SK-N-MC (cell line): ENCODE results near the gene CTNND2.

Source experiments
- DNase-seq: peaks from one replicate; pipeline ENCODE4 v3.0.0-alpha.2; 2011; ENCODE audit warnings: low read depth, low spot score
- H3K27ac ChIP-seq: fragments of 200-600 bp; sonication (generic); 2 replicates; pipeline ENCODE4 v1.5.1; 2016; ENCODE audit warnings: mixed run types
- H3K36me3 ChIP-seq: fragments of 200-600 bp; sonication (generic); 2 replicates; pipeline ENCODE4 v1.6.1; 2017; ENCODE audit warnings: antibody characterized with exemption, low read length, mixed read lengths; ENCODE audit not compliant: insufficient read depth
- H3K4me3 ChIP-seq: fragments of 200-600 bp; sonication (generic); 2 replicates; pipeline ENCODE4 v1.5.1; 2016
- H3K9ac ChIP-seq: fragments of 200-600 bp; sonication (generic); 2 replicates; pipeline ENCODE4 v1.8.0; 2017; ENCODE audit warnings: mixed run types, mixed read lengths; ENCODE audit not compliant: insufficient read length
- H3K9me3 ChIP-seq: fragments of 200-600 bp; sonication (generic); 2 replicates; pipeline ENCODE4 v1.6.1; 2017; ENCODE audit warnings: low read depth, mild to moderate bottlenecking, antibody characterized with exemption, low read length, moderate library complexity, mixed read lengths
- EZH2 ChIP-seq: fragments of 200-600 bp; sonication (generic); IDR thresholded peaks from one replicate; pipeline ENCODE4 v1.6.1; 2017; ENCODE audit warnings: antibody characterized with exemption
- FOXP2 ChIP-seq: optimal IDR thresholded peaks from 2 replicates; pipeline ENCODE3; 2011; ENCODE audit warnings: mild to moderate bottlenecking, moderate library complexity; ENCODE audit not compliant: insufficient read depth; ENCODE audit errors: extremely low read length, control extremely low read depth
- POLR2AphosphoS5 ChIP-seq: IDR thresholded peaks from 2 replicates; pipeline ENCODE4 v1.6.1; 2012; ENCODE audit warnings: mild to moderate bottlenecking, low read depth, low read length, borderline replicate concordance

Gene CTNND2

GRCh38 chr5:11733840-11734192 lies 170.4 kb downstream of the CTNND2 start:
- TF ChIP-seq EZH2 (no peak), POLR2AphosphoS5 (no peak), FOXP2 (no peak)
- Histone ChIP-seq H3K9me3 (no peaks in the 10 kb centered on the region), H3K36me3 (no peaks in the 10 kb centered on the region), H3K9ac (no peak overlapping the region), H3K27ac (no peak overlapping the region), H3K4me3 (no peak overlapping the region)
- no peak for DNase-seq

GRCh38 chr5:11733185-11733839 lies 170.9 kb downstream of the CTNND2 start:
- TF ChIP-seq POLR2AphosphoS5 (no peak), EZH2 (no peak)
- Histone ChIP-seq H3K9ac (no peak overlapping the region), H3K36me3 (no peaks in the 10 kb centered on the region), H3K27ac (no peak overlapping the region), H3K4me3 (no peak overlapping the region), H3K9me3 (no peaks in the 10 kb centered on the region)
- DNase-seq = no peak

GRCh38 chr5:11724940-11725339 lies 179.3 kb downstream of the CTNND2 start:
- no peak overlapping the region for H3K9ac ChIP-seq
- TF ChIP-seq POLR2AphosphoS5 = no peak
- no peak for TF ChIP-seq EZH2
- TF ChIP-seq FOXP2 = no peak
- DNase-seq = no peak
- no peak overlapping the region for H3K27ac ChIP-seq
- no peaks in the 10 kb centered on the region for H3K36me3 ChIP-seq
- H3K9me3 ChIP-seq = no peaks in the 10 kb centered on the region; the same call in 1 of the 2 replicates
- no peak overlapping the region for H3K4me3 ChIP-seq

GRCh38 chr5:11719888-11720481 lies 184.3 kb downstream of the CTNND2 start:
- no peak overlapping the region for H3K27ac ChIP-seq
- H3K36me3 ChIP-seq = no peaks in the 10 kb centered on the region
- TF ChIP-seq EZH2 (no peak), POLR2AphosphoS5 (no peak), FOXP2 (no peak)
- H3K4me3 ChIP-seq = no peak overlapping the region
- H3K9me3 ChIP-seq = no peaks in the 10 kb centered on the region; the same call in 1 of the 2 replicates
- DNase-seq = peak; percentile 47
- H3K9ac ChIP-seq = no peak overlapping the region

- Histone ChIP-seq H3K27ac (no peak overlapping the region), H3K9ac (no peak overlapping the region), H3K9me3 (no peaks in the 10 kb centered on the region), H3K4me3 (no peak overlapping the region), H3K36me3 (no peaks in the 10 kb centered on the region)
- no peak for TF ChIP-seq POLR2AphosphoS5
- TF ChIP-seq EZH2 = no peak
- no peak for TF ChIP-seq FOXP2
- no peak for DNase-seq
Measured at GRCh38 chr5:11715461-11716196, 188.6 kb downstream of the CTNND2 start.

GRCh38 chr5:11711932-11712331 lies 192.3 kb downstream of the CTNND2 start:
- TF ChIP-seq EZH2 (no peak), POLR2AphosphoS5 (no peak), FOXP2 (no peak)
- Histone ChIP-seq H3K9ac (no peak overlapping the region), H3K36me3 (no peaks in the 10 kb centered on the region), H3K9me3 (no peaks in the 10 kb centered on the region), H3K4me3 (no peak overlapping the region), H3K27ac (no peak overlapping the region)
- no peak for DNase-seq

- DNase-seq = no peak
- H3K36me3 ChIP-seq = no peaks in the 10 kb centered on the region
- H3K9me3 ChIP-seq = no peaks in the 10 kb centered on the region
- TF ChIP-seq EZH2 (no peak), FOXP2 (no peak), POLR2AphosphoS5 (no peak)
- no peak overlapping the region for H3K9ac ChIP-seq
- H3K27ac ChIP-seq = no peak overlapping the region
- H3K4me3 ChIP-seq = no peak overlapping the region
Measured at GRCh38 chr5:11709021-11709420, 195.2 kb downstream of the CTNND2 start.

GRCh38 chr5:11704916-11705315 lies 199.3 kb downstream of the CTNND2 start:
- no peak overlapping the region for H3K4me3 ChIP-seq
- no peak overlapping the region for H3K27ac ChIP-seq
- no peak for DNase-seq
- TF ChIP-seq FOXP2 (no peak), EZH2 (no peak), POLR2AphosphoS5 (no peak)
- H3K36me3 ChIP-seq = no peaks in the 10 kb centered on the region
- no peak overlapping the region for H3K9ac ChIP-seq
- H3K9me3 ChIP-seq = no peaks in the 10 kb centered on the region

GRCh38 chr5:11700391-11700790 lies 203.9 kb downstream of the CTNND2 start:
- no peak for DNase-seq
- Histone ChIP-seq H3K36me3 (no peaks in the 10 kb centered on the region), H3K9me3 (no peaks in the 10 kb centered on the region), H3K9ac (no peak overlapping the region), H3K4me3 (no peak overlapping the region), H3K27ac (no peak overlapping the region)
- TF ChIP-seq EZH2 (no peak), POLR2AphosphoS5 (no peak), FOXP2 (no peak)
